Measurements from ENCODE around the gene CACNA2D3.

CACNA2D3 gene

DNA sequence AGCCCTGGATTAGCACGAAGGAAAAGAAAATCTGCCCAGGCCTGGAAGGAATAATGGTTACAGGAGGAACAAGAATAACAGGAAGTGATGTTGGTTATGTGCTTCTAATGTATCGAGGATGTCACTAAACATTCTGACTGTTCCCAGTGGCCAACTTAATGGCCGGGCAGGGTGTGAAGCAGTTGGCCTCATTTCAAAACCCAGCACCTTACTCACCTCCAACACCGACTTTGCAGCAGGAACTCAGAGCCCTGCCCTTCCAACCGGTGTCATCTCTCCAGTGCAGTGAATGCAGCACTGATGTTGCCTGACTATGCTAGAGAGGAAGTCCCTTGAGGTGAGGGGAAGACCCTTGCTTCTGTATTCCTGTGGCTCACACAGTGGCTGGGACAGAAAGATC lies 967.9 kb downstream of the CACNA2D3 start:
- Histone ChIP-seq H3K18ac (ENCODE audit: low read length) (no peak overlapping the region), H3K14ac (ENCODE audit: low read length) (no peak overlapping the region), H2AFZ (ENCODE audit: low read length) (no peak overlapping the region), H3K4me2 (ENCODE audit: insufficient read depth, low read length, poor library complexity, severe bottlenecking) (no peak overlapping the region), H3K4me1 (ENCODE audit: control insufficient read depth in 2 of 2, insufficient read depth in 1 of 2, low read depth in 1 of 2, low read length in 2 of 2) (no peaks in the 10 kb centered on the region), H3K79me1 (ENCODE audit: low read depth, low read length) (no peaks in the 10 kb centered on the region), H3K9ac (ENCODE audit: low read depth, low read length, poor library complexity) (no peak overlapping the region), H3K4ac (ENCODE audit: low read length) (no peak overlapping the region), H3K36me3 (replicated peaks in 1 of 2; ENCODE audit: control insufficient read depth in 2 of 2, insufficient read depth in 2 of 2, low read length in 2 of 2) (no peaks in the 10 kb centered on the region), H2BK120ac (ENCODE audit: low read depth, low read length) (no peak overlapping the region), H2AK5ac (ENCODE audit: low read depth, low read length) (no peak overlapping the region), H2BK15ac (ENCODE audit: low read length) (no peak overlapping the region), H2BK12ac (ENCODE audit: low read length) (no peak overlapping the region), H4K91ac (ENCODE audit: low read depth, low read length, poor library complexity) (no peak overlapping the region), H3K27ac (replicated peaks; ENCODE audit: low read length) (no peak overlapping the region), H2BK5ac (ENCODE audit: low read length) (no peak overlapping the region), H3K23ac (ENCODE audit: low read depth, low read length, poor library complexity) (no peak overlapping the region), H3K9me3 (replicated peaks in 1 of 2; ENCODE audit: control insufficient read depth in 2 of 2, insufficient read depth in 1 of 2, low read depth in 1 of 2, low read length in 2 of 2) (peaks cover 0 to 8% of the 10 kb centered on the region in 2 donors), H3K27me3 (ENCODE audit: control insufficient read depth in 3 of 3, insufficient read depth in 3 of 3, low read depth in 1 of 3, low read length in 3 of 3) (no peaks in the 10 kb centered on the region), H3K4me3 (ENCODE audit: low read length in 2 of 2) (no peak overlapping the region), H4K8ac (ENCODE audit: low read depth, low read length) (no peak overlapping the region)
- no peak for DNase-seq (ENCODE audit: low spot score)
- no CpG with 5 or more reads among the region's 5 CpGs for WGBS, 2 donors (ENCODE audit: extremely low coverage in 2 of 2, insufficient read length in 2 of 2, insufficient replicate concordance in 1 of 2)

- Histone ChIP-seq H3K27ac (replicated peaks; ENCODE audit: low read length) (no peak overlapping the region), H3K4me3 (ENCODE audit: low read length in 2 of 2) (no peak overlapping the region), H2BK12ac (ENCODE audit: low read length) (no peak overlapping the region), H3K36me3 (replicated peaks in 1 of 2; ENCODE audit: control insufficient read depth in 2 of 2, insufficient read depth in 2 of 2, low read length in 2 of 2) (no peaks in the 10 kb centered on the region), H3K79me1 (ENCODE audit: low read depth, low read length) (no peaks in the 10 kb centered on the region), H4K91ac (ENCODE audit: low read depth, low read length, poor library complexity) (no peak overlapping the region), H3K27me3 (ENCODE audit: control insufficient read depth in 3 of 3, insufficient read depth in 3 of 3, low read depth in 1 of 3, low read length in 3 of 3) (no peaks in the 10 kb centered on the region), H3K4me2 (ENCODE audit: insufficient read depth, low read length, poor library complexity, severe bottlenecking) (no peak overlapping the region), H3K9ac (ENCODE audit: low read depth, low read length, poor library complexity) (no peak overlapping the region), H3K14ac (ENCODE audit: low read length) (no peak overlapping the region), H3K23ac (ENCODE audit: low read depth, low read length, poor library complexity) (no peak overlapping the region), H2AK5ac (ENCODE audit: low read depth, low read length) (no peak overlapping the region), H3K18ac (ENCODE audit: low read length) (no peak overlapping the region), H2BK5ac (ENCODE audit: low read length) (no peak overlapping the region), H2BK120ac (ENCODE audit: low read depth, low read length) (no peak overlapping the region), H4K8ac (ENCODE audit: low read depth, low read length) (no peak overlapping the region), H2BK15ac (ENCODE audit: low read length) (no peak overlapping the region), H3K4ac (ENCODE audit: low read length) (no peak overlapping the region), H3K4me1 (ENCODE audit: control insufficient read depth in 2 of 2, insufficient read depth in 1 of 2, low read depth in 1 of 2, low read length in 2 of 2) (no peaks in the 10 kb centered on the region), H3K9me3 (replicated peaks in 1 of 2; ENCODE audit: control insufficient read depth in 2 of 2, insufficient read depth in 1 of 2, low read depth in 1 of 2, low read length in 2 of 2) (peaks cover 0 to 8% of the 10 kb centered on the region in 2 donors), H2AFZ (ENCODE audit: low read length) (no peak overlapping the region)
- no CpG with 5 or more reads among the region's 5 CpGs for WGBS, 2 donors (ENCODE audit: extremely low coverage in 2 of 2, insufficient read length in 2 of 2, insufficient replicate concordance in 1 of 2)
- no peak for DNase-seq (ENCODE audit: low spot score)
These were observed 968.4 kb downstream of the CACNA2D3 start for GRCh38 chr3:55090746-55091145.

- Histone ChIP-seq H3K27me3 (ENCODE audit: control insufficient read depth in 3 of 3, insufficient read depth in 3 of 3, low read depth in 1 of 3, low read length in 3 of 3) (no peaks in the 10 kb centered on the region), H3K4ac (ENCODE audit: low read length) (no peak overlapping the region), H3K9ac (ENCODE audit: low read depth, low read length, poor library complexity) (peak overlapping the region; percentile 26), H3K9me3 (replicated peaks in 1 of 2; ENCODE audit: control insufficient read depth in 2 of 2, insufficient read depth in 1 of 2, low read depth in 1 of 2, low read length in 2 of 2) (peaks cover 0 to 8% of the 10 kb centered on the region in 2 donors), H2BK12ac (ENCODE audit: low read length) (no peak overlapping the region), H3K4me1 (ENCODE audit: control insufficient read depth in 2 of 2, insufficient read depth in 1 of 2, low read depth in 1 of 2, low read length in 2 of 2) (no peaks in the 10 kb centered on the region), H2BK15ac (ENCODE audit: low read length) (no peak overlapping the region), H3K14ac (ENCODE audit: low read length) (no peak overlapping the region), H3K79me1 (ENCODE audit: low read depth, low read length) (no peaks in the 10 kb centered on the region), H3K18ac (ENCODE audit: low read length) (no peak overlapping the region), H2BK5ac (ENCODE audit: low read length) (no peak overlapping the region), H3K36me3 (replicated peaks in 1 of 2; ENCODE audit: control insufficient read depth in 2 of 2, insufficient read depth in 2 of 2, low read length in 2 of 2) (no peaks in the 10 kb centered on the region), H3K27ac (replicated peaks; ENCODE audit: low read length) (no peak overlapping the region), H3K4me2 (ENCODE audit: insufficient read depth, low read length, poor library complexity, severe bottlenecking) (no peak overlapping the region), H4K8ac (ENCODE audit: low read depth, low read length) (no peak overlapping the region), H3K23ac (ENCODE audit: low read depth, low read length, poor library complexity) (no peak overlapping the region), H2BK120ac (ENCODE audit: low read depth, low read length) (no peak overlapping the region), H3K4me3 (ENCODE audit: low read length in 2 of 2) (no peak overlapping the region), H2AK5ac (ENCODE audit: low read depth, low read length) (no peak overlapping the region), H4K91ac (ENCODE audit: low read depth, low read length, poor library complexity) (no peak overlapping the region), H2AFZ (ENCODE audit: low read length) (no peak overlapping the region)
- DNase-seq (ENCODE audit: low spot score): no peak
- no CpG with 5 or more reads among the region's 7 CpGs for WGBS, 2 donors (ENCODE audit: extremely low coverage in 2 of 2, insufficient read length in 2 of 2, insufficient replicate concordance in 1 of 2)
These were observed 969.3 kb downstream of the CACNA2D3 start for GRCh38 chr3:55091381-55092225.

DNA sequence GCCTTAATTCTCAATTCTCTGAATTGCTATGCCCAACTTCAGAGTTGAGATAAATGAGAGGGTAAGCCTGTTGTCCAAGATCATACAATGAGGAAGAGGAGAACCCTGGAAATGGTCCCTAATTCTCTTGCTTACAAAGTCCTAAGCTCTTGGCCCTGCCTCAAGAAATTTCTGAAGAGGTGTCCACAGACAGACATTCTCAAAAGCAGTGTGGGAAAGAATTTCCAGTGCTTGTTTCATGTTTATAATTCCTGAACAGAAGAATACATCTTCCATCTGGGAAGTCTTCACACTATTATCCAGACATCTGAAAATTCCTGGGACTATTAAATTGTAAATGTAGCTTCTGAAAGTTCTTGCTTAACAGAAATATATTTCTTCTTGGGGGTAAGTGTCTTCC lies 972.3 kb downstream of the CACNA2D3 start:
- no peak overlapping the region for H2AK5ac ChIP-seq (ENCODE audit: low read depth, low read length)
- H2BK120ac ChIP-seq (ENCODE audit: low read depth, low read length): no peak overlapping the region
- H3K18ac ChIP-seq (ENCODE audit: low read length): no peak overlapping the region
- H3K79me1 ChIP-seq (ENCODE audit: low read depth, low read length): no peaks in the 10 kb centered on the region
- no peak overlapping the region for H3K4me3 ChIP-seq (ENCODE audit: low read length in 2 of 2)
- H3K4me1 ChIP-seq (ENCODE audit: control insufficient read depth in 2 of 2, insufficient read depth in 1 of 2, low read depth in 1 of 2, low read length in 2 of 2): no peaks in the 10 kb centered on the region
- no peak overlapping the region for H3K23ac ChIP-seq (ENCODE audit: low read depth, low read length, poor library complexity)
- H2BK15ac ChIP-seq (ENCODE audit: low read length): no peak overlapping the region
- H2BK12ac ChIP-seq (ENCODE audit: low read length): no peak overlapping the region
- no peak overlapping the region for H2BK5ac ChIP-seq (ENCODE audit: low read length)
- peaks cover 0 to 4% (median 0%) of the 10 kb centered on the region in 3 experiments for H3K27me3 ChIP-seq (ENCODE audit: control insufficient read depth in 3 of 3, insufficient read depth in 3 of 3, low read depth in 1 of 3, low read length in 3 of 3)
- H3K36me3 ChIP-seq (replicated peaks in 1 of 2; ENCODE audit: control insufficient read depth in 2 of 2, insufficient read depth in 2 of 2, low read length in 2 of 2): no peaks in the 10 kb centered on the region
- H4K91ac ChIP-seq (ENCODE audit: low read depth, low read length, poor library complexity): no peak overlapping the region
- H4K8ac ChIP-seq (ENCODE audit: low read depth, low read length): no peak overlapping the region
- no peak overlapping the region for H3K4ac ChIP-seq (ENCODE audit: low read length)
- H3K9me3 ChIP-seq (replicated peaks in 1 of 2; ENCODE audit: control insufficient read depth in 2 of 2, insufficient read depth in 1 of 2, low read depth in 1 of 2, low read length in 2 of 2): peaks cover 0 to 8% of the 10 kb centered on the region in 2 donors
- no peak overlapping the region for H3K4me2 ChIP-seq (ENCODE audit: insufficient read depth, low read length, poor library complexity, severe bottlenecking)
- no peak overlapping the region for H3K9ac ChIP-seq (ENCODE audit: low read depth, low read length, poor library complexity)
- H3K27ac ChIP-seq (replicated peaks; ENCODE audit: low read length): no peak overlapping the region
- no peak for DNase-seq (ENCODE audit: low spot score)
- no peak overlapping the region for H2AFZ ChIP-seq (ENCODE audit: low read length)
- no peak overlapping the region for H3K14ac ChIP-seq (ENCODE audit: low read length)

Measured in neuronal stem cell (in vitro differentiated cells).